ENCODE data around the gene GJA10. TPM values are rescaled to one million over a fixed set of nuclear protein-coding genes. Genes with fewer than 3 reads are reported as not detected.

GJA10 gene
- total RNA-seq, 1 experiment from 2014 or later, result not detected

DNA sequence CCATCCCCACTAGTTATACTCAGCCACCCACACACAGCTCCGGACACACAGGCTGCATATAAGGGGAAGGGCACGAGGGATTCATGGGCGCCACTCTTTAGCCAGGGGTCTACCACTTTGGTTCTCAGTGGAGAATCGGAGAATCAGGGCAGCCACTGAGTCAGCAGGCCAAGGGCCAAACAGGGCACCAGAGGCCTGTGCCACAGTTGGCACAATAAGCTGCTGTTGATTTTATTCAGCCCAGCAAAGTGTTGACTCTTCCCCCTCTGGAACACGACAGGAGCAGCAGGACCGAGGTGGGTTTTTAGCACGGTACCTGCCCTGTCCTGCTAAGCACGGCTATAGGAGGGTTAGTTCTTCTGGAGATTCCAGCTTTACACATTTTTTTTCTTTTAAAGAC, 48.3 kb downstream of the GJA10 start:
- no peak overlapping the region for H3K4me3 ChIP-seq (ENCODE audit: low read length)
- no peak overlapping the region for H2AFZ ChIP-seq (ENCODE audit: low read length)
- TF ChIP-seq EZH2 (IDR thresholded peaks at IDR 0.05; ENCODE audit: low read length, unreplicated experiment) (no peak), EZH2phosphoT487 (IDR thresholded peaks at IDR 0.05; ENCODE audit: borderline replicate concordance, low read length) (no peak)
- TF ChIP-seq, protein P1, sequence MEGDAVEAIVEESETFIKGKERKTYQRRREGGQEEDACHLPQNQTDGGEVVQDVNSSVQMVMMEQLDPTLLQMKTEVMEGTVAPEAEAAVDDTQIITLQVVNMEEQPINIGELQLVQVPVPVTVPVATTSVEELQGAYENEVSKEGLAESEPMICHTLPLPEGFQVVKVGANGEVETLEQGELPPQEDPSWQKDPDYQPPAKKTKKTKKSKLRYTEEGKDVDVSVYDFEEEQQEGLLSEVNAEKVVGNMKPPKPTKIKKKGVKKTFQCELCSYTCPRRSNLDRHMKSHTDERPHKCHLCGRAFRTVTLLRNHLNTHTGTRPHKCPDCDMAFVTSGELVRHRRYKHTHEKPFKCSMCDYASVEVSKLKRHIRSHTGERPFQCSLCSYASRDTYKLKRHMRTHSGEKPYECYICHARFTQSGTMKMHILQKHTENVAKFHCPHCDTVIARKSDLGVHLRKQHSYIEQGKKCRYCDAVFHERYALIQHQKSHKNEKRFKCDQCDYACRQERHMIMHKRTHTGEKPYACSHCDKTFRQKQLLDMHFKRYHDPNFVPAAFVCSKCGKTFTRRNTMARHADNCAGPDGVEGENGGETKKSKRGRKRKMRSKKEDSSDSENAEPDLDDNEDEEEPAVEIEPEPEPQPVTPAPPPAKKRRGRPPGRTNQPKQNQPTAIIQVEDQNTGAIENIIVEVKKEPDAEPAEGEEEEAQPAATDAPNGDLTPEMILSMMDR (conservative IDR thresholded peaks at IDR 0.05; ENCODE audit: low read depth, low read length), result no peak
- ATAC-seq, result no peak
- BruUV-seq (replicated peaks), result no TSS peak
- H3K36me3 ChIP-seq (ENCODE audit: low read depth, low read length), result no peaks in the 10 kb centered on the region
- no peak overlapping the region for H3K9ac ChIP-seq (ENCODE audit: low read length)
- H3K4me2 ChIP-seq (ENCODE audit: low read length), result no peak overlapping the region
- no peak overlapping the region for H3K27ac ChIP-seq (ENCODE audit: low read length)
- H3K27me3 ChIP-seq (ENCODE audit: low read length), result no peaks in the 10 kb centered on the region
- H3F3A ChIP-seq (ENCODE audit: low read length, unreplicated experiment), result no peaks in the 10 kb centered on the region
- no peaks in the 10 kb centered on the region for H3K9me2 ChIP-seq (replicated peaks; ENCODE audit: low read length)
- DNase-seq, result no peak
- no peaks in the 10 kb centered on the region for H3K79me2 ChIP-seq (ENCODE audit: low read length)
- ChIA-PET CTCF (no interaction called here), POLR2A (ENCODE audit: unreplicated experiment) (no interaction called here)
- no peaks in the 10 kb centered on the region for H4K20me1 ChIP-seq (ENCODE audit: low read length)
- H3K9me3 ChIP-seq (ENCODE audit: low read length), result no peaks in the 10 kb centered on the region
- intact Hi-C loops (cut with micrococcal nuclease), result loop anchor here (5.0 to 10.0 kb wide), 4 partner anchors 145 to 425 kb away; partner anchors contain the start of gene BACH2
- H3K4me1 ChIP-seq (ENCODE audit: insufficient read depth, low read length), result peaks cover 13% of the 10 kb centered on the region

DNA sequence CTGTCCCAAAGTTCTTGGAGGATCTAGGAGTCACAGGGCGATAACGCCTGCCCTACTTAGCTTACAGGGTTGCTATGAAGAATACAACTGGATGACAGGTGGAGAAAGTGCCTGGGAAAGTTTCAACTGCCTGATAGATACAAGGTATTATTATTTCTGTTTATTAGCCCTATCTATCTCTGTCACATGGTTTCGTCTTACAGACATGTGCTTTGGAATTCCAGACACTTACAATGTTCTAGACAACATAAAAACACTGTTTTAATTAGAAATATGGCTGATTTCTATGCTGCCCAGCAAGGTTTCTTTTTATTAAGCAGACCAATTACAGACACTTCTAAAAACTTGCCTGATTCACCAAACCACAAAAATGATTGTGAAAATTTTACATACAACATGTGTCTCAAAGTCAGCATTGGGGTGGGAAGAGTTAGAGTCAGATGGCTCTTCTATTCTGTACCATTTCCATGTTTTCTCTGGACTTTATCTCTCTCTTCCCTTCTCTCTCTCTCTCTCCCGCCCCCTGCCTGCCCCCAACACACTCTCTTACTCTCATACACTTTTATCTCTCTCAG, 50.0 kb downstream of the GJA10 start:
- no peak for ATAC-seq
- Histone ChIP-seq H3K27ac (ENCODE audit: low read length) (no peak overlapping the region), H3K79me2 (ENCODE audit: low read length) (no peaks in the 10 kb centered on the region), H3K27me3 (ENCODE audit: low read length) (no peaks in the 10 kb centered on the region), H3K9me2 (replicated peaks; ENCODE audit: low read length) (no peaks in the 10 kb centered on the region), H3K4me2 (ENCODE audit: low read length) (no peak overlapping the region), H2AFZ (ENCODE audit: low read length) (no peak overlapping the region), H3K9me3 (ENCODE audit: low read length) (no peaks in the 10 kb centered on the region), H4K20me1 (ENCODE audit: low read length) (no peaks in the 10 kb centered on the region), H3K9ac (ENCODE audit: low read length) (no peak overlapping the region), H3K4me1 (ENCODE audit: insufficient read depth, low read length) (peaks cover 13% of the 10 kb centered on the region), H3F3A (ENCODE audit: low read length, unreplicated experiment) (no peaks in the 10 kb centered on the region), H3K36me3 (ENCODE audit: low read depth, low read length) (no peaks in the 10 kb centered on the region), H3K4me3 (ENCODE audit: low read length) (no peak overlapping the region)
- no peak for DNase-seq
- intact Hi-C loops (cut with micrococcal nuclease), result loop anchor here (5.0 to 10.0 kb wide), 4 partner anchors 143 to 423 kb away; partner anchors contain the start of gene BACH2
- POLR2A ChIA-PET (ENCODE audit: unreplicated experiment), result no interaction called here
- no peak for TF ChIP-seq EZH2phosphoT487 (IDR thresholded peaks at IDR 0.05; ENCODE audit: borderline replicate concordance, low read length)
- no peak for TF ChIP-seq EZH2 (IDR thresholded peaks at IDR 0.05; ENCODE audit: low read length, unreplicated experiment)
- TF ChIP-seq, protein P1 (conservative IDR thresholded peaks at IDR 0.05; ENCODE audit: low read depth, low read length), result no peak
- BruUV-seq (replicated peaks), result no TSS peak
- CTCF ChIA-PET, result no interaction called here

DNA sequence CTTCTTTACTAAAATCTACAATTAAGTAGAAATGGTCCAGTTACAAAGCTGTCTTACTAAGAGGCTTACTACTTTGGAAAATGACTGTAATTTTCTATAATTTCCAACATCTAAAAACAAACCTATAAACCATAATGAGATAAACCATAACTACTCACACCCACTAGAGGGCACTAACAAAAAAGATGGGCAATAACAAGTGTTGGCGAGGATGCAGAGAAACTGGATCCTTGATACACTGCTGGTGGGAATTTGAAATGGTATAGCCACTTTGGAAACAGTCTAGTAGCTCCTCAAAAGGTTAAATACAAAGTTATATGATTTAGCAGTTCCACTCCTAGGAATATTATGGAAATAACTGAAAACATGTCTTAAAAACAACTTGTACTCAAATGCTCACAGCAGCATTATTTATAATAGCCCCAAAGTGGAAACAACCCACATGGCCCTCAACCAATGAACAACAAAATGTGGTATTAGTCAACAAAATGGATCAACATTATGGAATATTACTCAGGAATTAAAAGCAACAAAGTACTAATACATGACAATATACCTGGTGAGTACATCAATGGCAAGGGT, 50.6 kb downstream of the GJA10 start:
- DNase-seq, result peak; percentile 26
- Histone ChIP-seq H3K9ac (ENCODE audit: low read length) (no peak overlapping the region), H3K9me2 (replicated peaks; ENCODE audit: low read length) (no peaks in the 10 kb centered on the region), H3K27ac (ENCODE audit: low read length) (no peak overlapping the region), H3K36me3 (ENCODE audit: low read depth, low read length) (no peaks in the 10 kb centered on the region), H3K4me1 (ENCODE audit: insufficient read depth, low read length) (peaks cover 13% of the 10 kb centered on the region), H4K20me1 (ENCODE audit: low read length) (no peaks in the 10 kb centered on the region), H3K79me2 (ENCODE audit: low read length) (no peaks in the 10 kb centered on the region), H3K4me3 (ENCODE audit: low read length) (no peak overlapping the region), H3F3A (ENCODE audit: low read length, unreplicated experiment) (no peaks in the 10 kb centered on the region), H3K4me2 (ENCODE audit: low read length) (no peak overlapping the region), H3K27me3 (ENCODE audit: low read length) (no peaks in the 10 kb centered on the region), H3K9me3 (ENCODE audit: low read length) (no peaks in the 10 kb centered on the region), H2AFZ (ENCODE audit: low read length) (no peak overlapping the region)
- intact Hi-C loops (cut with micrococcal nuclease), result loop anchor here (5.0 to 10.0 kb wide), 4 partner anchors 142 to 422 kb away; partner anchors contain the start of gene BACH2
- CTCF ChIA-PET, result no interaction called here
- no TSS peak for BruUV-seq (replicated peaks)
- no peak for TF ChIP-seq EZH2 (IDR thresholded peaks at IDR 0.05; ENCODE audit: low read length, unreplicated experiment)
- TF ChIP-seq, protein P1 (conservative IDR thresholded peaks at IDR 0.05; ENCODE audit: low read depth, low read length), result peak; percentile 67
- TF ChIP-seq EZH2phosphoT487 (IDR thresholded peaks at IDR 0.05; ENCODE audit: borderline replicate concordance, low read length), result no peak
- POLR2A ChIA-PET (ENCODE audit: unreplicated experiment), result no interaction called here
- ATAC-seq, result no peak
